ENCODE data around the gene CDKN2C.
"Not testable (repeated sequence)": the region's sequence is repeated elsewhere in the genome, so short reads cannot be mapped to it uniquely, and the experiment has no call there.

Gene CDKN2C

GRCh38 chr1:50981741-50982140 lies 11.7 kb downstream of the CDKN2C start:
- DNase-seq: no peak

- no peak for DNase-seq
Observed at GRCh38 chr1:50982611-50983010, 12.6 kb downstream of the CDKN2C start.

DNA sequence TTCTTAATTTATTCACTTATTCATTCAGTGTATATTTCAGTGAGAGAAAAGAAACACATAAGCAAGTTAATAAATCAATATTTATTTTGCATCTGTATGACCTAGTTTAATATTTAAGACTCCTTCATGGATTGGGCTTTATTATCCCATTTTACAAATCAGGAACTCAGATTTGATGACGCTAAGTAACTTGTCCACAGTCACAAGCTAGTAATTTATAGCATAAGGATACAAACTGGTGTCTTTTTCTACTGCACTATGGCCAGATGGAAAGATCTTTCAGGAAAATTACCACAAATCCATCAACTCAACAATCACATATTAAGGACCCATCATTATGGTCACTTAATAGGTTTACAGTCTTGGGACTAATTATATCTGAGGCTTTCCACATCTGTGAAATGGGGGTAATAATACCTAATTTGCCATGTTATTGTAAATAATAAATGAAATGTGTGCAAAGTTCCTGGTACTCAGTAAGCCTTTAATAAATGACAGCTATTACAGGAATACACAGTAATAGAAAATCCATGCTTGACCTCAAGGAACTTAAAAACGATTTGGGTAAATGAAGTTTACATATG lies 13.3 kb downstream of the CDKN2C start:
- no peak for DNase-seq

- DNase-seq: no peak
Observed at GRCh38 chr1:50985094-50985493, 15.0 kb downstream of the CDKN2C start.

- no peak for DNase-seq
Observed at GRCh38 chr1:50986653-50987052, 16.6 kb downstream of the CDKN2C start.

- DNase-seq: no peak
Observed at GRCh38 chr1:50989694-50990093, 19.6 kb downstream of the CDKN2C start.

DNA sequence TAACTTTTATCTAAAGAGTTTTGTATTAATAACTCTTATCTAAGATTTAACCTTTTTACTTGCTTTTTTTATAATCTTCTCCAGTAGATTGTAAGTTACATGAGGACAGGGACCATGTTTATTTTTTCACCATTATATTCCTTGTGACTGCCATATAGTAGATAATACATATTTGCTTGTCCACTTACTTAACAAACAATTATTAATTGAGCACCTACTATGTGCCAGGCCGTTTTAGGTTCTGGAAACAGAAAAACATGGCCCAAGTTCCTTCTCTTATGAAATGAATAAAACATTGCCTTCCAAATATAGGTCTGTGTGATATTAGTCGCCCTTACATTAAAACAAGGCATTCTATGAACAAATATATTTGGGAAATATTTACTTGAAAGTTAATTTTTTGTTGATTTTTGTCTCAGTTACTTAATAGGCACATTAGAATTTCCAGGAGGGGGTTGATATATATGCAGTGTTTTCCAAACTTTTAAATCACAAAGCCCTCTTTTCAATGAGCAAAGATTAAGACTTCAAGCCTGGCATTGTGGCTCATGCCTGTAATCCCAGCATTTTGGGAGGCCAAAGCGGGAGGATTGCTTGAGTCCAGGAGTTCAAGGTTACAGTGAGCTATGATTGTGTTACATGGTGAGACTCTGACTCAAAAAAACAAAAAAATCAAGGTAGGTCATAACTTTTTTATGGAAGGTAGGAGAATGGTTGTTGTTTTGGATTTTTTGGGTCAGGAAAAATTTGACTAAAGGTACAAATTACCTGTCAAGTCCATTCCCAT lies 22.7 kb downstream of the CDKN2C start:
- DNase-seq: no peak

- no peak for DNase-seq
Observed at GRCh38 chr1:50993645-50994044, 23.6 kb downstream of the CDKN2C start.

DNA sequence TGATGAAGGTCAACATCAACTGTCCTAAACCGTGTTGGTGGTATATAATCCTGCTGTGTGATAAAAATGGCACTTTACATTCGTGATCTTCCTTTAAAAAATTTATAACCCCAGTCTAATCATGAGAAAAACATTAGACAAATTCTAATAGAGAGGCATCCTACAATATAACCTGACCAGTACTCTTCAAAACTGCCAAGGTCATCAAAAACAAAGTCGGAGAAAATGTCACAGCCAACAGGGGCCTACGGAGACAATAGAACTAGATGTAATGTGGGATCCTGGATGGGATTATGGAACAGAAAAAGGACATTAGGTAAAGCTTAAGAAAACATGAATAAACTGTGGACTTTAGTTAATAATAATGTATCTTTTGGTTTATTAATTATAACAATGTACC lies 25.0 kb downstream of the CDKN2C start:
- DNase-seq: no peak

- DNase-seq: no peak
Observed at GRCh38 chr1:50995651-50996050, 25.6 kb downstream of the CDKN2C start.

DNA sequence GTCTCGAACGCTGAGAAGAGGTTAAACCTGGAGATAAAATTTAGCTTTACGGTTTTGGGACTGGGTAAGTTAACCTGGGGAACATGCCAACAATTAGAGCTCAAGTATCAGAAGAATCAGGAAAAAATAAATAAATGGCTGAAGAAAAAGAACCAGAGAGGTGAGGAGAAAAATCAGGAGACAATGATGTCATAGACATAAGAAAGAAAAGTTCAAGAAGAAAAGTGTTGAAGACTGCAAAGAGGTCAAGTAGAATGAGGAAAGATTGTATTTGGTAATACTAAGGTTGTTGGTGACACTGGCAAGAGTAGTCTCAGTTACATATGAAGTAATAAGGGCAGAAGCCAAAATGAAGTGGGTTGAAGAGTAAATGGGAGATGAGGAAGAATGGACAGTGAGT lies 26.0 kb downstream of the CDKN2C start:
- DNase-seq: no peak

GRCh38 chr1:50999375-50999774 lies 29.3 kb downstream of the CDKN2C start:
- not testable (repeated sequence) for DNase-seq

DNA sequence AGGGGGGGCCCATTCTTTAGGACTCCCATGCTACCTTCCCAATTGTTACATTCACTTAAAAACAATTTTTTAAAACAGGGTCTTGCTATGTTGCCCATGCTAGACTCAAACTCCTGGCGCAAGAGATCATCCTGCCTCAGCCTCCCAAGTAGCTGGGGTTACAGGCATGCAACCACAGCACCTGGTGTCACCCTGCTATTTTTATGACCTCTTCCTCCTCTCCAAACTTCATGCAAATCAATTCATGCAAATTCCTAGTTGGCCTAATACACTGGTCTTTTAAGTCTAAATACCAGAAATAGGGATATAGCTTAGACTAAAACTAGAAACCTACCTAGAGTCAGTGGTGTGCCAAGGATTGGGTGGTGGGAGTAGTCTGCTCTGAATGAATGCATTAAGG lies 30.1 kb downstream of the CDKN2C start:
- no peak for DNase-seq

DNA sequence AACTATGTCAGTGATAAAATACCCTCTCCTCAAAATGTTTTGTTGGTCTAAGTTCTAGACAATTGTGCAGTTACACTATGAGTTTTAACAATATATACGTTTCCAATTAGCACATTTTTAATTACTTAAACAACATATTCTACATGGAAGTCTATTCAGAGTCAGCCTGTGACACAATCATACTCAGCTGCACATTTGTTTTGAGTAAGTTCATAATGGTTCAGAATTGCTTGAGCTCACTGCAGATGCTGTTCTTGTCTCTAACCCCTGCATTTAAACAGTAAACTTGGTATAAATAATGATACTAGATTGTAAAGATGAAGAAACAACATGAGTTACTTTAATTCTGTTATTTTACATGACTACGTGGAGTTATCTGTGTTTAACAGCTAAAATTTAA lies 30.6 kb downstream of the CDKN2C start:
- DNase-seq: no peak

DNA sequence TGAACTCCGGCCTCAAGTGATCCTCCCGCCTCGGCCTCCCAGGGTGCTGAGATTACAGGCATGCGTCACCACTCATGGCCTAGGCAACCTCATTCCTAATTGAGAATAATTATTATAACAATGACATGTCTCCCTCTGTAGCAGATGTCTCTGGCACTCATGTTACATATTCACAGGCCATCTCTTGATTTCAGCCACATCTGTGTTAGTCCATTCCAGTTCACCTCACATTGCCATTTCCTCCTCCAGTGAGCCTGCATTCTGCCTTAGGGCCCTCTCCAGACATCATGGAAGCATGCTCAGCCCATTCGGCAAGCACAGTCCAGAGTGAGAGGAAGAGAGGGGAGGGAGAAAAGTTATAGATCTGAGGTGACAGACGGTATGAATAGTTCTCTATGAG lies 32.5 kb downstream of the CDKN2C start:
- DNase-seq: no peak

DNA sequence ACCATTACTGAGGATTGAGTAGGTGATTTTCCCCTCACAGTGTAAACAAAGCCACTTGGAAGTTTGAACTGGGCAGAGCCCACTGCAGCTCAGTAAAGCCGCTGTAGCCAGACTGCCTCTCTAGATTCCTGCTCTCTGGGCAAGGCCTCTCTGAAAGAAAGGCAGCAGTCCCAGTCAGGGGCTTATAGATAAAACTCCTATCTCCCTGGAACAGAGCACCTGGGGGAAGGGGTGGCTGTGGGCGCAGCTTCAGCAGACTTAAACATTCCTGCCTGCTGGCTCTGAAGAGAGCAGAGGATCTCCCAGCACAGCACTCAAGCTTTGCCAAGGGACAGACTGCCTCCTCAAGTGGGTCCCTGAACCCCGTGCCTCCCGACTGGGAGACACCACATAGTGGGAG lies 35.5 kb downstream of the CDKN2C start:
- not testable (repeated sequence) for DNase-seq

DNA sequence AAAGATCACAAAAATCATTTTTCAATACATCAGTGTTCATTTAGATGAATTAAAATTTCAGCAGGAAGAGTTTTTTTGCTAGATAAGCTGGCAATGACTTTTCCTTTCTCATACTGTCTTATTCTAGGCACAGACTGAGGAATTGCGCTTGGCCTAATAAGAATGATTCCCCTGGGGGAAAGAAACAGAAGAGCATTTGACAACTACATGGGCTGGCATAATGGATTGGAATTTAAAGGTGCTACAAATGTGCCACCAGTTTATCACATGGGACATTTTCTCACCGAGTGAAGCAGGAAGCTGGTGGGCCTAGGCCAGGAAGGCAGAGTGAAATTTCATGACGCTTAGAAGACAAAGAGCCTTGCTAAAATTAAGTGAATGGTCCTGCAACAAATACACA lies 39.3 kb downstream of the CDKN2C start:
- no peak for DNase-seq

- no peak for DNase-seq
Observed at GRCh38 chr1:51014878-51015277, 44.8 kb downstream of the CDKN2C start.

GRCh38 chr1:51019811-51020210 lies 49.8 kb downstream of the CDKN2C start:
- no peak for DNase-seq
